Regular cardiac myocyte (primary cell): ENCODE results near the gene KIF1C. TPM values are rescaled to one million over a fixed set of nuclear protein-coding genes. Genes with fewer than 3 reads are reported as not detected.

Source experiments
- total RNA-seq: library from RNA; depleted of rRNA; stranded (reverse); fragments of >200 nt; gene quantifications from 2 replicates; pipeline ENCODE4 v1.2.3, GENCODE V29; 2014

The KIF1C gene
- 67.7 and 90.5 TPM in 2 replicates for total RNA-seq

GRCh38 chr17:4997302-4998026 is at the start of gene KIF1C, which contains the start of gene INCA1:
Gene KIF1C, plus strand, starts transcription at chr17:4997950. Its CDS starts 2,297 bp downstream, at chr17:5000247.
Gene INCA1, minus strand, starts transcription at chr17:4997522. Its CDS starts 3,085 bp downstream, at chr17:4994437.

GRCh38 chr17:4948166-4948930 is 49.4 kb upstream of the KIF1C start, which contains the start of gene PFN1:
Gene PFN1, minus strand, starts transcription at chr17:4948530. Its CDS starts 136 bp downstream, at chr17:4948394.

GRCh38 chr17:4950746-4951204 is 47.0 kb upstream of the KIF1C start, which contains the start of gene ENO3:
Gene ENO3, plus strand, starts transcription at chr17:4951119. Its CDS starts 711 bp downstream, at chr17:4951830.

GRCh38 chr17:4967539-4968485 is 29.9 kb upstream of the KIF1C start, which contains the start of gene SPAG7:
Gene SPAG7, minus strand, starts transcription at chr17:4967817. Its CDS starts 13 bp downstream, at chr17:4967804.

GRCh38 chr17:4986951-4987766 is 10.6 kb upstream of the KIF1C start, which contains the start of gene CAMTA2:
Gene CAMTA2, minus strand, starts transcription at chr17:4987675. Its CDS starts 1,453 bp downstream, at chr17:4986222.

GRCh38 chr17:5035315-5035714 is 37.6 kb downstream of the KIF1C start, which contains the start of gene SLC52A1:
Gene SLC52A1, minus strand, starts transcription at chr17:5035426. Its CDS starts 820 bp downstream, at chr17:5034606.

Other genes starting within 250 kb of the KIF1C start
- not detected in 2 replicates for gene TM4SF5, start 226.1 kb upstream of the KIF1C start, total RNA-seq
- gene VMO1, start 211.6 kb upstream of the KIF1C start, total RNA-seq: 0.38 TPM in 1 of 2 replicates, not detected in the other
- gene GLTPD2, start 209.0 kb upstream of the KIF1C start, total RNA-seq: 0.19 and 0.28 TPM in 2 replicates
- gene PSMB6, start 201.8 kb upstream of the KIF1C start, total RNA-seq: 95.3 and 252 TPM in 2 replicates
- gene PLD2, start 190.8 kb upstream of the KIF1C start, total RNA-seq: 7.7 and 9.6 TPM in 2 replicates
- 24.7 and 27.6 TPM in 2 replicates for gene MINK1, start 164.6 kb upstream of the KIF1C start, total RNA-seq
- 2.5 and 5.9 TPM in 2 replicates for gene C17orf107, start 98.4 kb upstream of the KIF1C start, total RNA-seq
- 0.19 and 0.56 TPM in 2 replicates for gene CHRNE, start 94.9 kb upstream of the KIF1C start, total RNA-seq
- gene GP1BA, start 65.7 kb upstream of the KIF1C start, total RNA-seq: not detected in 2 replicates
- gene SLC25A11, start 57.9 kb upstream of the KIF1C start, total RNA-seq: 50.2 and 74.0 TPM in 2 replicates
- 15.5 and 40.6 TPM in 2 replicates for gene RNF167, start 57.7 kb upstream of the KIF1C start, total RNA-seq
- gene PFN1, start 49.4 kb upstream of the KIF1C start, total RNA-seq: 295 and 524 TPM in 2 replicates
- 3.4 and 3.5 TPM in 2 replicates for gene ENO3, start 46.8 kb upstream of the KIF1C start, total RNA-seq
- 35.0 and 63.8 TPM in 2 replicates for gene SPAG7, start 30.1 kb upstream of the KIF1C start, total RNA-seq
- 2.9 and 3.4 TPM in 2 replicates for gene CAMTA2, start 10.3 kb upstream of the KIF1C start, total RNA-seq
- gene INCA1, start 428 bp upstream of the KIF1C start, total RNA-seq: 0.19 and 0.28 TPM in 2 replicates
- 0.28 TPM in 1 of 2 replicates, not detected in the other for gene SLC52A1, start 37.5 kb downstream of the KIF1C start, total RNA-seq
- gene ZFP3, start 80.5 kb downstream of the KIF1C start, total RNA-seq: 1.7 and 2.0 TPM in 2 replicates
- gene ZNF232, start 113.9 kb downstream of the KIF1C start, total RNA-seq: 6.3 and 6.5 TPM in 2 replicates
- gene USP6, start 118.1 kb downstream of the KIF1C start, total RNA-seq: under 0.01 TPM in 1 of 2 replicates, not detected in the other
- 8.2 and 12.1 TPM in 2 replicates for gene ZNF594, start 193.9 kb downstream of the KIF1C start, total RNA-seq
- not detected in 2 replicates for gene SCIMP, start 236.9 kb downstream of the KIF1C start, total RNA-seq